NCI-H2107 treated with DMSO at 0.1 percent for 48 hours (cell line): ENCODE measurements around the gene NUPR1.
"Not testable (repeated sequence)": the region's sequence is repeated elsewhere in the genome, so short reads cannot be mapped to it uniquely, and the experiment has no call there.

ENCODE experiments used
- DNase-seq: peaks from one replicate; lab custom pipeline; 2025; ENCODE audit not compliant: unreplicated experiment; lab: John Stamatoyannopoulos, UW

NUPR1 gene

DNA sequence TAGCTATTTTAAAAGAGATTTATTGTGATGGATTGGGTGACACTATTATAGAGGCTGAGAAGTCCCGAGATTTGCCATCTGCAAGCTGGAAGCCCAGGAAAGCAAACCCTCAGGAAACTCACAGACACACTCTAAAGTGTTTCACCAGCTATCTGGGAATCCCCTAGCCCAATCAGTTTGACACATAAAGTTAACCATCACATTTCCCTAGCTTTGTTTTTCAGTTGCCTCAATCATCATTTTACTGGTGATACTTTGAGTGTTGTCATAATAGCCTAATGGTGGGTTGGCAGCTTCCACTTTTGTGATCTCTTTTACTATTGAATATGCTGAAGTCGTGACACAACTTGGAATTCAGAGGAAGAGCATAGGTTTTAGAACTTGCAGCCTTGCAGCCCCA, 16.8 kb upstream of the NUPR1 start:
- DNase-seq: no peak

- no peak for DNase-seq
These were observed 16.1 kb upstream of the NUPR1 start for GRCh38 chr16:28554634-28555423.

DNA sequence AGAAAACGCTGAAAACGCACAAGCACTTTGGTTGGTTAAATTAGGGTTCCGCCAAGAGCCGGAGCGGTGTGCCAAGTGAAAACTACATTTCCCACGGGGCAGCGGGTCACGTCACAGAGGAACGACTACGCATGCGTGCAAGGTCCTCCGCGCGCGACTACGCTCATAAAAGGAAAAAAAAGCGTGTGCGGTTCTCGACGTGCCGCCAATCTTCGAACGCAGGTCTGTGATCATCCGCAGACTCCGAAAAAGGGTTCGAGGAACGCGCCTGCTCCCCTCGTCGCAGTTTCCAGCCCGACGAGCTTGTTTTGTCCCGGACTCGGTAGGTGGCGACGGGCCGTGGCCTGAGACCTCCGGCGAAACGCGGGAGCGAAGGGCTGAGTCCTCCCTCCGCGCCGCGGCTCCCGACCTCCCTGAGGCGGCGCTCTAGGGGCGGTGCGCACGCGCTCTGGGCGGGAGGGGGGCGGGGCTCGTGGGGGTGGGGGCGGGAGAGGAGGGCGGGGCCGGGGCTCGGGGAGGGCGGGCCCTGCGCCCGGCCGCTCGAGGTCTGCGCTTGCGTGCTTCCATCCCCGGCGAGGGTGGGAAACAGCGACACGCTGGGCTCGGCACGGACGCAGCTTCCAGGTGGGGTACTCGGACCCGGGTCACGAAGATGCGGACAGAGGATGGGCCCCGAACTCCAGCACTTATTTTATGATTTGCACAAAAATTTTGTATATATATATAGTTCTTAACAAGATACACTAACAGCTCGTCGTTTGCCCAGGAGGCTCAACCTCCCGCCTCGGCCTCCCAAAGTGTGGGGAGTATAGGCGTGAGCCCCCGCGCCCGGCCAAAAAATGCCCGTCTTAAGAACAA, 15.2 kb upstream of the NUPR1 start, which contains the start of gene SGF29:
SGF29 (plus strand) TSS at position 145 of the 858 bp plus-strand sequence. CDS start 27,150 bp downstream, outside the sequence.
- DNase-seq: peak; percentile 85

GRCh38 chr16:28549301-28549899, 10.6 kb upstream of the NUPR1 start:
- peak; percentile 3 for DNase-seq

GRCh38 chr16:28548306-28548802, 9.6 kb upstream of the NUPR1 start:
- DNase-seq: no peak

GRCh38 chr16:28546626-28547025, 7.9 kb upstream of the NUPR1 start:
- DNase-seq: no peak

DNA sequence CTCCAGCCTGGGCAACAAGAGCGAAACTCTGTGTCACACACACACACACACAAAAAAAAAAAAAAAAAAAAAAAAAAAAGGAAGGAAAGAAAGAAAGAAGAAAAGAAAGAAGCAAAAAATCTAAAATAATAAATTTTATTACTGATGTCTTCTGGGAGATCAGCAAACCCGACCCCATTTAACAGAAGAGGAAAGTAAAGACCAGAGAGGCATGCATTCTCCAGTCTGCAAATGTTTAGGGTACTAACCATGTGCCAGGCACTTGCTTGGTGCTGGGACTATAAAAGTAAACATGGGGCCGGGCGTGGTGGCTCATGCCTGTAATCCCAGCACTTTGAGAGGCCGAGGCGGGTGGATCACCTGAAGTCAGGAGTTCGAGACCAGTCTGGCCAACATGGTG, 7.2 kb upstream of the NUPR1 start:
- DNase-seq: not testable (repeated sequence)

- no peak for DNase-seq
These were observed 6.2 kb upstream of the NUPR1 start for GRCh38 chr16:28544998-28545397.

GRCh38 chr16:28543072-28543471, 4.3 kb upstream of the NUPR1 start:
- peak; percentile 55 for DNase-seq

GRCh38 chr16:28542646-28543045, 3.9 kb upstream of the NUPR1 start:
- no peak for DNase-seq

- no peak for DNase-seq
These were observed 1.6 kb upstream of the NUPR1 start for GRCh38 chr16:28540346-28540745.

DNA sequence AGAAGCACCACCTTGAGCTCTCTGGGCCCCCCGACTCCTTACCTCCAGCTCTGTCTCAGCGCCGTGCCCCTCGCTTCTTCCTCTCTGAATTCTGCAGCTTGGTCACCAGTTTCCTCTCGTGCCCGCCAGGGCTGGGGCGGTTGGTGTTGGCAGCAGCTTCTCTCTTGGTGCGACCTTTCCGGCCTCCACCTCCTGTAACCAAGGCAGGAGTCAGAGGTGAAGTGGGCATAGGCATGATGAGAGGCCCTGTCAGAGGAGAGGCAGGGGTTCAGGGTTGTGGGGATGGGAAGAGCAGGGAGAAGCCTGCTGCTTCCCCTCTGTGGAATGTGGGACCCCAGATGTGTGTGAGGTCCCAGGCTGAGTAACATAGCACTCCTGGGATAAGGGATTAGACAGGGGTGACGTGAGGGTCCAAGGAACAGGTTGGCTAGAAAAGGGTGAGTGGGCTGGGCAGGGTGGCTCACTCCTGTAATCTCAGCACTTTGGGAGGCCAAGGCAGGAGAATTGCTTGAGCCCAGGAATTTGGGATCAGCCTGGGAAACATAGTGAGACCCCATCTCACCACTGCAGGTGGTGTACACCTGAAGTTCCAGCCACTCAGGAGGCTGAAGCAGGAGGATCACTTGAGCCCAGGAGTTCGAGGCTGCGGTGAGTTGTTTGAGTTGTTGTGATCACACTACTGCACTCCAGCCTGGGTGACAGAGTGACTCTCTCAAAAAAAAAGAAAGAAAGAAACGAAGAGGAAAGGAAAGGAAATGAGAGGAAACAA, 626 bp downstream of the NUPR1 start:
- no peak for DNase-seq

GRCh38 chr16:28537076-28537475, 1.7 kb downstream of the NUPR1 start:
- no peak for DNase-seq

DNA sequence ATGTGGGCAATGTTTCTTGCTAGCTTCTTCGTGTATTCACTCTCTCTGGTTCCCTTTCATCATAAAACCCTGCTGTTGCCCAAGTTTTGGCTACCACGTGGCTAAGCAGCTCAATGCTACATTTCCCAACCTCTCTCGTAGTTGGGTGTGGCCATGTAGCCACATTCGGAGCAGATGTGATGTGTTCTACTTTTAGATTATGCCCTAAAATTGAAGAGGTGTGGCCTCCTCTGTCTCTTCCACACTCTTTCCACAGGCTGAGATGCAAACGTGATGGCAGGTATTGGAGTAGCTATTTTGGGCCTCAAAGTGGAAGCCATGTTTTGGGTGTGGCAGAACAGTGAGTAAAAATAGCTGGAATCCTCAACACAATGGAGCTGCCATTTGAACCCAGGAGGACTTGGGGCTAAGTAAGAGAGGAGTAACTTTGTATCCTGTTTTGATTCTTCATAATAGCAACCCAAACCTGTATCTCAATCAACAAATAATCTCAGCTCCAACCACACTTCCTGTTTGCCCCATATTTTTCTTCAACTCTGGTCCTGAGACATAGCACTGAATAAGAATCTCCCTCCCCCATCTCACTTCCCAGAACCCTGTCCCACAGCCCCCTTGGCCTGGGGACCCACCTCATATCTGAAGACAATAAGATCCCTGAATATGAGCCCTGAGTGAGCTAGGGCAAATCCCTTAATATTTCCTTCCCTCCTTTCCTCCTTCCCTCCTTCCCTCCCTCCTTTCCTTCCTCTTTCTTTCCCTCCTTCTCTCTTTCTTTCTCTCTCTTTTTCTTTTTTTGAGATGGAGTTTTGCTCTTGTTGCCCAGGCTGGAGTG, 4.0 kb downstream of the NUPR1 start:
- DNase-seq: no peak

DNA sequence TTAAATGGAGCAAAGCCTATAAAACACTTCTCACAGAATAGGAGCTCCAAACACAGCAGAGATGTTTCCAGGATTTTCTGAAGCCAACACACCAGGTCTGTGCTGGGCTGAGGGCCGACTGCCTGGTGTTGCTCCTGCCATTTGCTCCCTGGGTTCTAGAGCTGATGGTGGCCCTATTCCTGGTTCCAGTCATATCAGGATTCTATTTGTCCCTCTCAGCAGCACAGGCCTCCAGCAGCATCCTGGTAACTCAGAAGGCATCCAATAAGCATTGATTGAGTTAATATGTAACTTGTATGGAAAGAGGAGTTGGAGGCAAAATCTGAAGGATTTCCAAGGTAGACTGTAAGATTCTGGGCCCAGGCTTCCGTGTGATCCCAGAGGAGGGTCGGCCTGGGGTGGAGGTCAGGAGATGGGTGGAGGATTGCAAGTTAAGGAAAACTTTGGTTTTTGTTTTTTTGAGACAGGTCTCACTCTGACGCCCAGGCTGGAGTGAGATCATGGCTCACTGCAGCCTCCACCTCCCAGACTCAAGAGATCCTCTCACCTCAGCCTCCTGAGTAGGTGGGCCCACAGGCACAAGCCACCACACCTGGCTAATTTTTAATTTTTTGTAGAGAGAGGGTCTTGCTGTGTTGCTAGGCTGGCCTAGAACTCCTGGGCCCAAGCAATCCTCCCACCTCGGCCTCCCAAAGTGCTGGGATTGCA, 5.7 kb downstream of the NUPR1 start:
- DNase-seq: no peak

DNA sequence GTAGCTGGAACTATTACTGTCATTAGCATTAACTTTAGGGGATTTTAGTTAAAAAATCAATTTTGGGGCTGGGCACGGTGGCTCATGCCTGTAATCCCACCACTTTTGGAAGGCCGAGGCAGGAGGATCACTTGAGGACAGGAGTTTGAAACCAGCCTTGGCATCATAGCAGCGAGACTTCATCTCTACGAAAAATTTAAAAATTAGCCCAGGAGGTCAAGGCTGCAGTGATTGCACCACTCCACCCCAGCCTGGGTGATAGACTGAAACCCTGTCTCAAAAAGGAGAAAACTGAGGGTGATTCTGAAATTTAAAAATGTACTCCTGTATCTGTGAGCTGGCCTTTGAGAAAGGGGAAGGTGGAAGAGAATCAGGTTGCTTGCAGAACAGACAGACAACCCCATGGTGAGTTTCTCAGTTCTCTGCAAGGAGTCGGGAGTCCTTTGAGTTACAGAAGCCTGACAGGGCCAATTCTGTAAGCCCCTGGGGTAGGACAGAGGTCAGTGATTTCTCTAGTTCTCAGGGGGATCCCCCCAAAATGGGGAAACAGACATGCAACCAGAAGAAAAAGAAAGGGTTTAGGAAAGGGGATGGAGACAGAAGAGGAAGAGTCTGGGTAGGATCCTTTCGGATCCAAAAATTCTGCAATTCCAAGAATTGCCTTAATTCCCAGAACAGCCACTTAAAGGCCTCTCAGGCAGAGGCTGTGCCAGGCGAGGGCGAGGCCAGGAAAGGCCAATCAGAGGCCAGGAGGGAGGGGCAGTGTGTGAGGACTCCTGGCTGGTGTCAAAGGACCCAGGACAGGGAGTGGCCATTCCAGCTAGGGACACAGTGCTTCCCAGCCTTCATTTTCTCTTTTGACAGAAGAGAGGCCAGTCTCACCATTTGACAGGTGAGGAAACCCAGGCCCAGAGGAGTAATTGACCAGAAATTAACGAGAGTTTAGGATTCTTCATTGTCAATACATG, 6.7 kb downstream of the NUPR1 start:
- no peak for DNase-seq

DNA sequence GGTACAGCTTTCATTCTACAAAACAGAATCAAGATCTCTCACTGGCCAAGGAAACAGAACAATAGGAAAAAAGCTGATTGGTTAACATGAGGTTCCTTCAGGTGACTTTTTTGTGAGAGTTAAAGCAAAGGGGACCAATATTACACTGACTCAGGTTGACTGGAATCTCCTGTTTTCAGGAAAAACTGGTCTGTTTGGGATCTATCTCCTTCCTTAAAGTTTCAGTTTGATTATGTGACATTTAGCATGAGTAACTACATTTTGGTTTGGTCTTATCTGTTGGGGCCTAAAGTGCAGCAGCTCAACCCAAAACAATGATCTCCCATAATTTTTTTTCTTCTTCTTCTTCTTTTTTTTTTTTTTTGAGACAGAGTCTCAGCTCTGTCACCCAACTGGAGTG, 9.7 kb downstream of the NUPR1 start:
- DNase-seq: no peak

DNA sequence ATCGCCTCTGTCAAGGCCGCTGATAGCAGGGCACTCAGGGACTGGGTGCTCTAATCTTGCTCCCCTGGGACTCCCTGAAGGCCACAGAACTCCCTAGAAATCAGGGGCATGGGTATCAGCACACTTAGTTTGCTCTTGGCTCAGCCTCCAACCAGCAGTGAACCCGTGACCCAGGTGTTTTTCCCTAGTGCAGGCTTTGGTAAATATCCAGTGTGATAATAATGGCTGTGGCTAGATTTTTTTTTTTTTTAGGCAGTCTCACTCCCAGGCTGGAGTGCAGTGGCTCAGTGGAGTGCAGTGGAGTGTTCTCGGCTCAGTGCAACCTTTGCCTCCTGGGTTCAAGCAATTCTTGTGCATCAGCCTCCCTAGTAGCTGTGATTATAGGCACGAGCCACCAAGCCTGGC, 10.3 kb downstream of the NUPR1 start:
- DNase-seq: peak; percentile 20
